PC-9 (cell line): Measurements from ENCODE around the gene METTL16. TPM values are rescaled to one million over a fixed set of nuclear protein-coding genes. Genes with fewer than 3 reads are reported as not detected.

Source experiments
- BruUV-seq: library from RNA; stranded (reverse); fragments of 400-500 nt; replicated peaks from 2 replicates; lab custom pipeline; 2021; lab: Mats Ljungman, UMichigan
- CTCF ChIA-PET: fragments of 300-600 bp; sonication (Branson Sonifier 250); formaldehyde crosslinking; loops from one replicate; lab custom pipeline; 2022; ENCODE audit warnings: antibody characterized with exemption; lab: Charles Lee
- POLR2A ChIA-PET: fragments of 300-600 bp; sonication (Branson Sonifier 250); formaldehyde crosslinking; loops from one replicate; lab custom pipeline; 2022; ENCODE audit warnings: antibody characterized with exemption; ENCODE audit not compliant: unreplicated experiment; lab: Charles Lee
- DNase-seq, 2 experiments: peaks; one replicate each; pipeline versions ENCODE4 v3.0.0 to v3.0.0-alpha.2; 2015 to 2022; ENCODE audit warnings: mixed read lengths in 1 of 2
- H2AFZ ChIP-seq: fragments of 200-600 bp; sonication (generic); 2 replicates; pipeline ENCODE4 v1.8.1; 2017; ENCODE audit warnings: antibody characterized with exemption
- H3F3A ChIP-seq: fragments of 200-600 bp; sonication (generic); 2 replicates; pipeline ENCODE4 v1.8.1; 2017; ENCODE audit warnings: antibody characterized with exemption, mild to moderate bottlenecking, low read depth; ENCODE audit not compliant: insufficient read depth
- H3K27ac ChIP-seq: fragments of 200-600 bp; sonication (generic); 2 replicates; pipeline ENCODE4 v1.6.1; 2016; ENCODE audit warnings: mixed run types
- H3K27me3 ChIP-seq: fragments of 200-600 bp; sonication (generic); 2 replicates; pipeline ENCODE4 v1.6.1; 2016; ENCODE audit warnings: low read depth, mixed run types; ENCODE audit not compliant: insufficient read depth
- H3K36me3 ChIP-seq: fragments of 200-600 bp; sonication (generic); 2 replicates; pipeline ENCODE4 v1.6.1; 2016; ENCODE audit warnings: low read depth, mixed run types
- H3K4me1 ChIP-seq: fragments of 200-600 bp; sonication (generic); replicated peaks from 2 replicates; pipeline ENCODE4 v1.6.1; 2016; ENCODE audit warnings: mixed run types; ENCODE audit not compliant: insufficient read depth
- H3K4me2 ChIP-seq: fragments of 200-600 bp; sonication (generic); 2 replicates; pipeline ENCODE4 v1.6.1; 2017; ENCODE audit warnings: mixed run types
- H3K4me3 ChIP-seq: fragments of 200-600 bp; sonication (generic); 2 replicates; pipeline ENCODE4 v1.6.1; 2016; ENCODE audit warnings: mixed run types
- H3K79me2 ChIP-seq: fragments of 200-600 bp; sonication (generic); 2 replicates; pipeline ENCODE4 v1.6.1; 2017; ENCODE audit warnings: low read depth, mixed run types
- H3K9me2 ChIP-seq: fragments of 200-600 bp; sonication (generic); 2 replicates; pipeline ENCODE4 v1.8.1; 2017; ENCODE audit warnings: mild to moderate bottlenecking; ENCODE audit not compliant: insufficient read depth
- H3K9me3 ChIP-seq: fragments of 200-600 bp; sonication (generic); 2 replicates; pipeline ENCODE4 v1.8.1; 2016; ENCODE audit warnings: low read depth; ENCODE audit not compliant: insufficient read depth
- H4K20me1 ChIP-seq: fragments of 200-600 bp; sonication (generic); 2 replicates; pipeline ENCODE4 v1.8.1; 2017; ENCODE audit not compliant: insufficient read depth
- CTCF ChIP-seq: fragments of 200-600 bp; sonication (generic); conservative IDR thresholded peaks from 2 replicates; pipeline ENCODE4 v1.6.1; 2017; ENCODE audit warnings: mixed run types, antibody characterized with exemption, mild to moderate bottlenecking, moderate library complexity
- EZH2 ChIP-seq: fragments of 200-600 bp; sonication (generic); IDR thresholded peaks from 2 replicates; pipeline ENCODE4 v1.8.0; 2017; ENCODE audit warnings: antibody characterized with exemption, low read depth
- intact Hi-C: fragments of 100-400 bp; cut with micrococcal nuclease; formaldehyde crosslinking; loops from one replicate; pipeline ENCODE4 v1.10.0; 2022; ENCODE audit not compliant: unreplicated experiment
- total RNA-seq: library from RNA; stranded (reverse); gene quantifications from 2 replicates; pipeline ENCODE4 v1.2.3, GENCODE V29; 2021

The METTL16 gene
- total RNA-seq, 1 experiment from 2014 or later: 46.2 TPM

- Histone ChIP-seq H3K27ac (peak overlapping the region; percentile 84), H4K20me1 (peaks cover 35% of the 10 kb centered on the region), H3K4me3 (peak overlapping the region; percentile 70), H3K36me3 (0 out of 2 replicates have a peak, but pooled peaks cover 5% of the 10 kb centered on the region), H3K27me3 (no peaks in the 10 kb centered on the region), H2AFZ (peak overlapping the region; percentile 60), H3K9me3 (no peaks in the 10 kb centered on the region), H3K79me2 (peaks cover 55% of the 10 kb centered on the region), H3K4me2 (peak overlapping the region; percentile 78), H3F3A (peaks cover 42% of the 10 kb centered on the region), H3K9me2 (no peaks in the 10 kb centered on the region), H3K4me1 (peaks cover 41% of the 10 kb centered on the region)
- TF ChIP-seq CTCF (no peak), EZH2 (no peak)
- intact Hi-C loops: loop anchor here (2.0 kb wide), 2 partner anchors 13 to 35 kb away; no protein-coding TSS in a partner anchor
- peak in 1 of 2 experiments; percentile 91 for DNase-seq
- ChIA-PET CTCF (interaction anchor here (0.6 to 1.8 kb wide), 3 partner anchors 10 to 46 kb away, joined by 3 to 8 read pairs (median 4); no protein-coding TSS in a partner anchor), POLR2A (interaction anchor here (0.6 to 2.5 kb wide), 9 partner anchors 8 to 679 kb away, joined by 3 to 31 read pairs (median 5); no protein-coding TSS in a partner anchor)
- no TSS peak for BruUV-seq
These were observed 118.3 kb downstream of the METTL16 start for GRCh38 chr17:2393174-2393953.

GRCh38 chr17:2392252-2393173, 119.2 kb downstream of the METTL16 start:
- ChIA-PET POLR2A (interaction anchor here (0.6 to 2.5 kb wide), 8 partner anchors 9 to 331 kb away, joined by 3 to 31 read pairs (median 4); no protein-coding TSS in a partner anchor), CTCF (interaction anchor here (1.0 to 1.8 kb wide), 2 partner anchors 9 to 44 kb away, joined by 4 to 8 read pairs; no protein-coding TSS in a partner anchor)
- Histone ChIP-seq H3K4me1 (peaks cover 32% of the 10 kb centered on the region), H3K9me2 (no peaks in the 10 kb centered on the region), H3K27me3 (no peaks in the 10 kb centered on the region), H3K9me3 (no peaks in the 10 kb centered on the region), H3K4me2 (peak overlapping the region; percentile 92), H3K27ac (peak overlapping the region; percentile 84), H2AFZ (peak overlapping the region; percentile 60), H4K20me1 (peaks cover 36% of the 10 kb centered on the region), H3F3A (peaks cover 33% of the 10 kb centered on the region), H3K36me3 (0 out of 2 replicates have a peak, but pooled peaks cover 5% of the 10 kb centered on the region), H3K79me2 (peaks cover 47% of the 10 kb centered on the region), H3K4me3 (peak overlapping the region; percentile 70)
- BruUV-seq: TSS peak; percentile 29
- TF ChIP-seq EZH2 (no peak), CTCF (no peak)
- peak; percentile 84 to 99 for DNase-seq
- intact Hi-C loops: loop anchor here (1.0 to 2.0 kb wide), 3 partner anchors 9 to 34 kb away; partner anchors contain the start of gene MNT
